ENCODE results near the gene PRDX1.

PRDX1 gene

DNA sequence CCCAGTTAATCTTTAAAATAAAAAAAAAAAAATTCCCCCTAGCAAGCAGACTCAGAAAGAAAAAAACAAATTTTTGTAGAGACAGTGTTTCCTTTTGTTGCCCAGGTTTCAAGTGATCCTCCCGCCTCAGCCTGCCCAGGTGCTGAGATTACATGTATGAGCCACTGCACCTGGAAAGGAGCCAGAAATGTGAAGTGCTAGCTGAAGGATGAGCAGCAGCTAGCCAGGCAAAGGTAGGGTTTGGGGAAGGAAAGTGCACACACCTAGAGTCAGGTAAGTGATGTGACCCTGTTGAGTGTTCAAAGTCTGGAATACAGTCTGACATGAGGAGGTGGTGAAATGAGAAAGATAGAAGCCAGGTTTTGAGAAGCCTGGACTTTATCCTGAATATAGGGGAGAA is 30.6 kb upstream of the PRDX1 start:
- Histone ChIP-seq H3K36me3 (ENCODE audit: control insufficient read depth, insufficient read depth, low read length) (no peaks in the 10 kb centered on the region), H3K27ac (ENCODE audit: insufficient read depth, low read length, poor library complexity, severe bottlenecking) (no peak overlapping the region), H3K4me3 (ENCODE audit: insufficient read depth, low read depth, low read length, poor library complexity, severe bottlenecking) (no peak overlapping the region), H3K9me3 (ENCODE audit: control insufficient read depth, low read length) (no peaks in the 10 kb centered on the region), H3K27me3 (replicated peaks; ENCODE audit: control insufficient read depth, insufficient read depth, low read length, poor library complexity, severe bottlenecking) (no peaks in the 10 kb centered on the region), H3K4me1 (ENCODE audit: control insufficient read depth, insufficient read depth, low read length, poor library complexity, severe bottlenecking) (peaks cover 8% of the 10 kb centered on the region)
- DNase-seq, result no peak

DNA sequence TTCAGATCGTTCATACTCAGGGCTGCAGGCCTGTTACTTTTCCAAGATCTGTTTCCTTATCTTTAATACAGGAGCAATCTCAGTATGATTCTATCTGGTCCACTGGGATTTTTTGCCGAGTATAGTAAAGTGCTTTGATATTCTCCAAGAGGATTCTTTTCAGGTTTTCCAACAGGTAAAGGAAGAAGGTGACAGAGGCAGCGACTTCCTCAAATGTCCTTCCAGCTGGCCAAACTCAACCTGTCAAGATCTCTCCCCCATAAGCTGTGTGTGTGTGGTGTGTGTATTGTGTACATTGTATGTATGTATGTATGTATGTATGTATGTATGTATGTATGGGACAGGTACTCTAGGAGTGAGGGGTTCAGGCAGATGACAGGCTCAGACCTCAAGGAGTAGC is 30.0 kb upstream of the PRDX1 start:
- Histone ChIP-seq H3K4me3 (ENCODE audit: insufficient read depth, low read depth, low read length, poor library complexity, severe bottlenecking) (peak overlapping the region; percentile 76), H3K27me3 (replicated peaks; ENCODE audit: control insufficient read depth, insufficient read depth, low read length, poor library complexity, severe bottlenecking) (no peaks in the 10 kb centered on the region), H3K9me3 (ENCODE audit: control insufficient read depth, low read length) (no peaks in the 10 kb centered on the region), H3K36me3 (ENCODE audit: control insufficient read depth, insufficient read depth, low read length) (no peaks in the 10 kb centered on the region), H3K27ac (ENCODE audit: insufficient read depth, low read length, poor library complexity, severe bottlenecking) (peak overlapping the region; percentile 93), H3K4me1 (ENCODE audit: control insufficient read depth, insufficient read depth, low read length, poor library complexity, severe bottlenecking) (peaks cover 8% of the 10 kb centered on the region)
- no peak for DNase-seq

DNA sequence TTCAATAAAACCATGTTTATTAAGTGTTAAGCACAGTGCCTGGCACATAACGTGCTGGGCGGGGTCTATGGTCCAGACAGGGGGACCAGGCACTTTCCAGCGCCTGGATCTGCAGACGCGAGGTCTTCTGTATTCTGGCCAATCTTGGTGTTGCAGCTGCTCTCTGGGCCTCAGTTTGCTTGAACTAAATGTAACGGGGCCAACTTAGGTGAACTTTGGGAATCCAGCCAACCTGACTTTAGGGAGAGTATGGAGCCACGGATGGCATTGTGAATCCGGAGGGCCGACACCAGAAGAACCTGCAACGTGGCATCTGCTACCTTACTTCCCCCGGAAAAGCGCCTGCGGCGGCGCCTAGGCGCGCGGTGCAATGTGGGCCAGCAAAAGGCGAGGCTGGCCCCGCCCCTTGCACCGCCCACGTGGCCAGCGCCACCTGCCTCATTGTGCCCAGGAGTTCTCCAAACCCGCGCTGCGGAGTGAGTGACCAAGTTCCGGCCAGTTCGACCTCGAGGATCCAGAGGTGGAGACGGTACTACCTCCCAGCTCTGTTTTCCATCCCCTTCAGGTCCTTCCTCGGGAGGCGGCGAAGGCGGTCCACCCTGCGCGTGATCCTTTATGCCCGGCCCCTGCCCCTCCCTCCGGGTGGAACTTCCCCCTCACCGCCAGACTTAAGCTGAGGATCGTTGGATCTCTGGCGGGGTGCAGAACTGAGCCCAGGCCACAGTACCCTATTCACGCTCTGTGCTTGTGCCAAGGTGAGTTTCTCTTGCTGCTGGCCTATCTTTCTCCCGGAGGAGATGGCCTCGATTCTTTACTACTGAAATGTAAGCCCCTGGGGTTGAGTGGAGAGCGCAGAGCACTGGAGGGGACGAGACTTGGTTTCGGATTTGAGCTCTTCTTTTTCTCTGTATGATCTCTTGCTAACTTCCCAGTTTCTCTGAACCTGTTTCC is 29.0 kb upstream of the PRDX1 start, which contains the start of gene AKR1A1:
Gene AKR1A1, plus strand, starts transcription at position 426 of the 951 bp plus-strand sequence. CDS start 10,969 bp downstream, outside the sequence.
- Histone ChIP-seq H3K4me1 (ENCODE audit: control insufficient read depth, insufficient read depth, low read length, poor library complexity, severe bottlenecking) (peaks cover 8% of the 10 kb centered on the region), H3K36me3 (ENCODE audit: control insufficient read depth, insufficient read depth, low read length) (no peaks in the 10 kb centered on the region), H3K4me3 (ENCODE audit: insufficient read depth, low read depth, low read length, poor library complexity, severe bottlenecking) (peak within 1 kb of the TSS; percentile 76), H3K27me3 (replicated peaks; ENCODE audit: control insufficient read depth, insufficient read depth, low read length, poor library complexity, severe bottlenecking) (no peaks in the 10 kb centered on the region), H3K27ac (ENCODE audit: insufficient read depth, low read length, poor library complexity, severe bottlenecking) (peak within 1 kb of the TSS; percentile 93), H3K9me3 (ENCODE audit: control insufficient read depth, low read length) (no peaks in the 10 kb centered on the region)
- DNase-seq, result peak; percentile 66 to 78 (median 75)

DNA sequence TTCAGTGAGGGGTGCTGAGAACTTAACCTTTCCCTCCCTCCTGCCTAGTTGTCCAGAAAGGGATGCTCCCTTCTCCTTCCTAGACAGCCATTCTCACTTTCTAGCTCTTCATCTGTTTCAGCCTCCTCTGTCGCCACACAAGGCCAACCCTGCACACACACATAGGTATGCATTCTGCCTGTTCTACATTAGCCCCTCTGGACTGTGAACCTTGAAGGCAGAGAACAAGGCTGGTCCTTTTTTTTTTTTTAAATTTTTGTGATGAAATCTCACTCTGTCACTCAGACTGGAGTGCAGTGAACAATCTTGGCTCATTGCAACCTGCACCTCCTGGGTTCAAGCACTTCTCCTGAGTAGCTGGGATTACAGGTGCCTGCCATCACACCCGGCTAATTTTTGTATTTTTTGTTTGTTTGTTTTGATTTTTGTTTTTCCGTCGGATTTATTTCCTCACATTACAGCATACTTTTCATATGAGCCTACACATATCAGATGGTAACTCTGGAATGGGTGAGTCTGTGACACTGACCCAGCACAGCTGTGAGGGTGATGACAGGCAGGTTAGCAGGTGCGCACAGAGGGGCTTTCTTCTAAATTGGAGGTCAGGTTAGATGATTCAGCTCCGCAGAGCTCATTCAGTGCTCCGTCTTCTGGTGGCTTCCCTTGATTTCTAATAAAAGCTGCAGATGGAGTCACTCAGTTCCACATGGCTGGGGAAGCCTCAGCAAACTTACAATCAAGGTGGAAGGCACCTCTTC is 24.0 kb upstream of the PRDX1 start:
- DNase-seq, result no peak
- Histone ChIP-seq H3K4me3 (ENCODE audit: insufficient read depth, low read depth, low read length, poor library complexity, severe bottlenecking) (no peak overlapping the region), H3K36me3 (ENCODE audit: control insufficient read depth, insufficient read depth, low read length) (no peaks in the 10 kb centered on the region), H3K9me3 (ENCODE audit: control insufficient read depth, low read length) (no peaks in the 10 kb centered on the region), H3K27me3 (replicated peaks; ENCODE audit: control insufficient read depth, insufficient read depth, low read length, poor library complexity, severe bottlenecking) (no peaks in the 10 kb centered on the region), H3K27ac (ENCODE audit: insufficient read depth, low read length, poor library complexity, severe bottlenecking) (no peak overlapping the region), H3K4me1 (ENCODE audit: control insufficient read depth, insufficient read depth, low read length, poor library complexity, severe bottlenecking) (peaks cover 21% of the 10 kb centered on the region)

DNA sequence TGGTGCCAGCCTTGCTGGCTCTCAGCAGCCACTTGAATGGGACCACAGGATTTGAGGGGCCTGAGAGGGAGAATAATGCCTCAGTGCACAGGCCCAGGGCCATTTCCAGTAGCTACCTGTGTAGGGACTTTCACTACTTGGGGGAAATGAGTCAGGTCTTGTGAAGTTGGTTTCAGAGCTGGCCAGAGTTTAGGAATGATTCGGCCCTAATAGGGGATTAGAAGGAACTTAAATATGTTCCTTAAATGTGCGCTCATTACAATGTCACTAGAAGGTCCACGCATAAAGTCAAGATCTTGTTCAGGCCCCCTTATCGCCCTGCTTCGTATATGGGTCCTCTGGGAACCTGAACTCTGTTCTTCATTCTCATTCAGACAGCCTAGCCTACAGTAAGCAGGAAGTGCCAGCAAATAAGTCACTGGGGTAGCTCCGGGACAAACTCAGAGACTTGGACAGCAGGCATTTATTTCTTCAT is 23.4 kb upstream of the PRDX1 start:
- no peaks in the 10 kb centered on the region for H3K27me3 ChIP-seq (replicated peaks; ENCODE audit: control insufficient read depth, insufficient read depth, low read length, poor library complexity, severe bottlenecking)
- H3K36me3 ChIP-seq (ENCODE audit: control insufficient read depth, insufficient read depth, low read length), result no peaks in the 10 kb centered on the region
- H3K27ac ChIP-seq (ENCODE audit: insufficient read depth, low read length, poor library complexity, severe bottlenecking), result peak overlapping the region; percentile 31
- no peak for DNase-seq
- H3K4me3 ChIP-seq (ENCODE audit: insufficient read depth, low read depth, low read length, poor library complexity, severe bottlenecking), result no peak overlapping the region
- H3K4me1 ChIP-seq (ENCODE audit: control insufficient read depth, insufficient read depth, low read length, poor library complexity, severe bottlenecking), result peaks cover 17% of the 10 kb centered on the region
- no peaks in the 10 kb centered on the region for H3K9me3 ChIP-seq (ENCODE audit: control insufficient read depth, low read length)

DNA sequence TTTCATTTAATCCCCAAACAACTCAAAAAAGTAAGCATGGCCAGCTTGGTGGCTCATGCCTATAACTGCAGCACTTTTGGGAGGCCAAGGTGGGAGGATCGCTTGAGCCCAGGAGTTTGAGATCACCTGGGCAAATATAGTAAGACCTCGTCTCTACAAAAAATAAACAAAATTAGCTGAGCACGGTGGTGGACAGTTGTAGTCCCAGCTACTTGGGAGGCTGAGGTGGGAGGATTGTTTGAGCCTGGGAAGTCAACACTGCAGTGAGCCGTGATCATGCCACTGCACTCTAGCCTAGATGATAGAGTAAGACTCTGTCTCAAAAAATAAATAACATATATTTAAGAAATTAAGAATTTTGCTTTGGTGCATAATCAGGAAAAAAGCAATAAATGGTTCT is 22.8 kb upstream of the PRDX1 start:
- DNase-seq, result no peak
- H3K9me3 ChIP-seq (ENCODE audit: control insufficient read depth, low read length), result no peaks in the 10 kb centered on the region
- H3K36me3 ChIP-seq (ENCODE audit: control insufficient read depth, insufficient read depth, low read length), result no peaks in the 10 kb centered on the region
- H3K4me3 ChIP-seq (ENCODE audit: insufficient read depth, low read depth, low read length, poor library complexity, severe bottlenecking), result no peak overlapping the region
- peaks cover 17% of the 10 kb centered on the region for H3K4me1 ChIP-seq (ENCODE audit: control insufficient read depth, insufficient read depth, low read length, poor library complexity, severe bottlenecking)
- no peaks in the 10 kb centered on the region for H3K27me3 ChIP-seq (replicated peaks; ENCODE audit: control insufficient read depth, insufficient read depth, low read length, poor library complexity, severe bottlenecking)
- H3K27ac ChIP-seq (ENCODE audit: insufficient read depth, low read length, poor library complexity, severe bottlenecking), result no peak overlapping the region

DNA sequence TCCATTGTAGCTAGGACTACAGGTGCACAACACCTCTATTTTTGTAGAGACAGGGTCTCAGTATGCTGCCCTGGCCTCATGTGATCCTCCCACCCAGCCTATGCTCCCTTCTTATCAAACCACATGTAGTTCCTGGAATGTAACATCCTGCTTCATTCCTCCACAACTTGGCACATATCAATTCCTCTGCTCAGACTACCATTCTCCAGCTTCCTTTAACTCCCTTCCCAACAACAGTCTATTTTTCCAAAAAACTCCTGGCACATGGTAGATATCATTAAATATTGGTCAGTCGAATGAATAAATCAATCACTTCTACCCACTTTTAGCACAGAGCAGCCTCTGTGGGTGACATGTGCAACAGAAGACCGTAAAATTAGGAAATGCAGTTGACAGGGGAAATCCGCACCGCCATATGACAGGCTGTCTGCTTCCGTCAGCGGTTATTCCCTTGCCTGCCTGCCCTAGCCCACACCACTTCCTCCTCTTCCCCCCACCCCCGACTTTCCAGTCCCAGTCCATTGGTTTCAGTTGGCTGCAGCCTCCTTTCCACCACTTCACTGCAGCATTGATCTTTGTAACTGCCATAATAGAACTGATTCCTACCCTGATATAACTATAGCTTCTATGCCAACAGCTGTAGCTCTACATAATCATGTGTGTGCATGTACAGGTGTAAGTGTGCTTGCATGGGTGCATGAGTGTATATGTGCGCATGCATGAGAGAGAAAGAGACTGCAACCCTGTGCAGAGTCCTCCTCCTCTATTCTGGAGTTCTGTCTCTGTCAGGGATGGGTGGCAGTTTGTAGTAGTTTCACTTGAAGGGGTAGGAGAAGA is 22.1 kb upstream of the PRDX1 start:
- no peaks in the 10 kb centered on the region for H3K36me3 ChIP-seq (ENCODE audit: control insufficient read depth, insufficient read depth, low read length)
- DNase-seq, result peak; percentile 74 to 76 (median 74)
- H3K4me1 ChIP-seq (ENCODE audit: control insufficient read depth, insufficient read depth, low read length, poor library complexity, severe bottlenecking), result peaks cover 17% of the 10 kb centered on the region
- H3K27me3 ChIP-seq (replicated peaks; ENCODE audit: control insufficient read depth, insufficient read depth, low read length, poor library complexity, severe bottlenecking), result no peaks in the 10 kb centered on the region
- H3K9me3 ChIP-seq (ENCODE audit: control insufficient read depth, low read length), result no peaks in the 10 kb centered on the region
- H3K4me3 ChIP-seq (ENCODE audit: insufficient read depth, low read depth, low read length, poor library complexity, severe bottlenecking), result no peak overlapping the region
- H3K27ac ChIP-seq (ENCODE audit: insufficient read depth, low read length, poor library complexity, severe bottlenecking), result peak overlapping the region; percentile 57

DNA sequence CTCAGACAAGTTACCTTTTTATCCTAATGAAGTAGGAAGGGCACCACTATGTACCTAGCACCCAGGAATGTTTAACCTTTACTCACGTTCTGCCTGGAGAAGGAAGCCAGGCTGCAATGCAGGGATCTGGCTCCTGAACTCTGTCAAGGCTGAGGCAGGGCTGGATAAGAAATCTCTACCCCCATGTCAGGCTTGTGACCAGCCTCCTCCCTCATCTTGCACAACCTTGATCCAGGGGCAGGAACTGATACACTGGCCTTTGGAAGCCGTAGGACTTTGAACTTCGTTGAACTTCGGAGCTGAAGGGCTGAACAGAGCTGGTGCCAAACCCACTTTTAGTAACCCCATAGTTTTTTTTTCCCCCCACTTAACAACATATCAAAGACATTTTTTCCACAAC is 20.9 kb upstream of the PRDX1 start:
- peaks cover 17% of the 10 kb centered on the region for H3K4me1 ChIP-seq (ENCODE audit: control insufficient read depth, insufficient read depth, low read length, poor library complexity, severe bottlenecking)

DNA sequence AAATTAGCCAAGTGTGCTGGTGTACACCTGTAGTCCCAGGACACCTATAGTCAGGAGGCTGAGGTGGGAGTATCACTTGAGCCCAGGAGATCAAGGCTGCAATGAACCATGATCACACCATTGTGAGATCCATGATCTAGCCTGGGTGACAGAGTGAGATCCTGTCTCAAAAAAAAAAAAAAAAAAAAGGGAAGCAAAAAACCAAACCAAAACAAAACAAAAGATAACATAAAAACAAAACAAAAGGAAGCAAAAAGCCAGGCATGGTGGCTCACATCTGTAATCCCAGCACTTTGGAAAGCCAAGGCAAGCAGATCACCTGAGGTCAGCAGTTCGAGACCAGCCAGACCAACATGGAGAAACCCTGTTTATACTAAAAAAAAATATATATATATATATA is 19.5 kb upstream of the PRDX1 start:
- Histone ChIP-seq H3K27ac (ENCODE audit: insufficient read depth, low read length, poor library complexity, severe bottlenecking) (no peak overlapping the region), H3K27me3 (replicated peaks; ENCODE audit: control insufficient read depth, insufficient read depth, low read length, poor library complexity, severe bottlenecking) (no peaks in the 10 kb centered on the region), H3K4me1 (ENCODE audit: control insufficient read depth, insufficient read depth, low read length, poor library complexity, severe bottlenecking) (peaks cover 17% of the 10 kb centered on the region), H3K9me3 (ENCODE audit: control insufficient read depth, low read length) (no peaks in the 10 kb centered on the region), H3K4me3 (ENCODE audit: insufficient read depth, low read depth, low read length, poor library complexity, severe bottlenecking) (no peak overlapping the region), H3K36me3 (ENCODE audit: control insufficient read depth, insufficient read depth, low read length) (no peaks in the 10 kb centered on the region)
- DNase-seq, result no peak

More for the DNA sequence above, 20.9 kb upstream of the PRDX1 start:
- H3K27me3 ChIP-seq (replicated peaks; ENCODE audit: control insufficient read depth, insufficient read depth, low read length, poor library complexity, severe bottlenecking), result no peaks in the 10 kb centered on the region
- no peaks in the 10 kb centered on the region for H3K9me3 ChIP-seq (ENCODE audit: control insufficient read depth, low read length)
- H3K4me3 ChIP-seq (ENCODE audit: insufficient read depth, low read depth, low read length, poor library complexity, severe bottlenecking), result no peak overlapping the region
- H3K27ac ChIP-seq (ENCODE audit: insufficient read depth, low read length, poor library complexity, severe bottlenecking), result no peak overlapping the region
- no peak for DNase-seq
- no peaks in the 10 kb centered on the region for H3K36me3 ChIP-seq (ENCODE audit: control insufficient read depth, insufficient read depth, low read length)

Measured in effector memory CD4-positive, alpha-beta T cell (primary cell).